GM23338 (cell line): Measurements from ENCODE around the gene SYNGR4. TPM values are rescaled to one million over a fixed set of nuclear protein-coding genes. Genes with fewer than 3 reads are reported as not detected.
"Not testable (repeated sequence)": the region's sequence is repeated elsewhere in the genome, so short reads cannot be mapped to it uniquely, and the experiment has no call there.

ENCODE experiments used
- ATAC-seq: fragments of 200-7000 bp; cut with Tn5 transposase; 3 replicates; pipeline ENCODE4 v1.9.1; 2020
- DNase-seq: peaks from one replicate; pipeline ENCODE4 v3.0.0-alpha.2; 2015; ENCODE audit warnings: low spot score
- H2AFZ ChIP-seq: fragments of 200-600 bp; sonication (generic); 2 replicates; pipeline ENCODE4 v1.8.0; 2016; ENCODE audit warnings: antibody characterized with exemption, mild to moderate bottlenecking, moderate library complexity
- H3F3A ChIP-seq: fragments of 200-600 bp; sonication (generic); replicated peaks from 2 replicates; pipeline ENCODE4 v1.8.0; 2017; ENCODE audit warnings: antibody characterized with exemption, mixed run types, low read depth
- H3K27ac ChIP-seq: fragments of 200-600 bp; sonication (generic); 2 replicates; pipeline ENCODE4 v1.6.1; 2016; ENCODE audit warnings: low read depth
- H3K27me3 ChIP-seq: fragments of 200-600 bp; sonication (generic); 2 replicates; pipeline ENCODE4 v1.8.0; 2016; ENCODE audit warnings: mild to moderate bottlenecking, mixed run types, moderate library complexity; ENCODE audit not compliant: insufficient read depth
- H3K36me3 ChIP-seq: fragments of 200-600 bp; sonication (generic); 2 replicates; pipeline ENCODE4 v1.8.0; 2016; ENCODE audit warnings: mild to moderate bottlenecking; ENCODE audit not compliant: insufficient read depth
- H3K4me1 ChIP-seq: fragments of 200-600 bp; sonication (generic); 2 replicates; pipeline ENCODE4 v1.8.0; 2016; ENCODE audit warnings: mild to moderate bottlenecking, moderate library complexity; ENCODE audit not compliant: insufficient read depth
- H3K4me2 ChIP-seq: fragments of 200-600 bp; sonication (generic); 2 replicates; pipeline ENCODE4 v1.7.1; 2017; ENCODE audit warnings: mixed run types
- H3K4me3 ChIP-seq: fragments of 200-600 bp; sonication (generic); 2 replicates; pipeline ENCODE4 v1.6.1; 2016; ENCODE audit warnings: mixed run types
- H3K79me2 ChIP-seq: fragments of 200-600 bp; sonication (generic); replicated peaks from 2 replicates; pipeline ENCODE4 v1.8.0; 2017; ENCODE audit warnings: mild to moderate bottlenecking; ENCODE audit not compliant: insufficient read depth
- H3K9me2 ChIP-seq: fragments of 200-600 bp; sonication (generic); 2 replicates; pipeline ENCODE4 v1.8.0; 2017; ENCODE audit not compliant: insufficient read depth
- H4K20me1 ChIP-seq: fragments of 200-600 bp; sonication (generic); replicated peaks from 2 replicates; pipeline ENCODE4 v1.8.0; 2017; ENCODE audit warnings: mild to moderate bottlenecking; ENCODE audit not compliant: insufficient read depth
- H3K27ac Mint-ChIP-seq: 2 replicates; pipeline ENCODE4 v1.8.0; 2020; ENCODE audit warnings: inconsistent platforms, mild to moderate bottlenecking, moderate library complexity, mixed read lengths
- H3K27me3 Mint-ChIP-seq: 3 replicates; pipeline ENCODE4 v1.8.0; 2022; ENCODE audit warnings: low read depth, mild to moderate bottlenecking, moderate library complexity, mixed read lengths, inconsistent platforms; ENCODE audit not compliant: insufficient read depth, poor library complexity
- H3K36me3 Mint-ChIP-seq: 3 replicates; pipeline ENCODE4 v1.8.0; 2021; ENCODE audit warnings: low read depth, mild to moderate bottlenecking, inconsistent platforms, moderate library complexity, mixed read lengths
- H3K4me1 Mint-ChIP-seq: 3 replicates; pipeline ENCODE4 v1.8.0; 2020; ENCODE audit warnings: mild to moderate bottlenecking, inconsistent platforms, mixed read lengths
- H3K4me3 Mint-ChIP-seq: 3 replicates; pipeline ENCODE4 v1.8.0; 2021; ENCODE audit warnings: moderate library complexity, mild to moderate bottlenecking, inconsistent platforms, mixed read lengths
- H3K9me3 Mint-ChIP-seq: 3 replicates; pipeline ENCODE4 v1.8.0; 2020; ENCODE audit warnings: moderate library complexity, mild to moderate bottlenecking, inconsistent platforms, mixed read lengths
- CREB1 ChIP-seq: fragments of 250-450 bp; sonication (Bioruptor Pico); IDR thresholded peaks from 2 replicates; pipeline ENCODE4 v1.5.0; 2020; ENCODE audit warnings: low read depth, mild to moderate bottlenecking, moderate library complexity
- EZH2phosphoT487 ChIP-seq: fragments of 200-600 bp; sonication (generic); IDR thresholded peaks from one replicate; pipeline ENCODE4 v1.8.1; 2018; ENCODE audit warnings: antibody characterized with exemption; ENCODE audit not compliant: unreplicated experiment
- JUNB ChIP-seq: IDR thresholded peaks from one replicate; pipeline ENCODE4 v1.6.1; 2016; ENCODE audit warnings: antibody characterized with exemption; ENCODE audit not compliant: unreplicated experiment
- NANOG ChIP-seq: IDR thresholded peaks from 2 replicates; pipeline ENCODE4 v1.6.1; 2016; ENCODE audit warnings: antibody characterized with exemption, borderline replicate concordance
- POLR2AphosphoS5 ChIP-seq: IDR thresholded peaks from 2 replicates; pipeline ENCODE4 v1.6.1; 2016; ENCODE audit warnings: antibody characterized with exemption, low read depth
- REST ChIP-seq: IDR thresholded peaks from one replicate; pipeline ENCODE4 v1.6.1; 2018; ENCODE audit warnings: antibody characterized with exemption; ENCODE audit not compliant: unreplicated experiment
- ZNF331 ChIP-seq: fragments of 250-450 bp; sonication (Bioruptor Pico); IDR thresholded peaks from 2 replicates; pipeline ENCODE4 v1.5.0; 2020; ENCODE audit warnings: low read depth, mild to moderate bottlenecking, moderate library complexity
- polyA plus RNA-seq: library from polyadenylated mRNA; unstranded; fragments of >200 nt; fragmentation: Nextera tagmentation; extraction: Ambion mirVana; gene quantifications from 2 replicates; pipeline ENCODE4 v1.2.1, GENCODE V29; 2016
- total RNA-seq: library from RNA; depleted of rRNA; stranded (reverse); fragments of >200 nt; shearing (Covaris generic); gene quantifications from 2 replicates; pipeline ENCODE4 v1.2.3, GENCODE V29; 2014
- TF ChIP-seq, protein P1 (sequence below): IDR thresholded peaks from 2 replicates; pipeline ENCODE4 v1.6.1; 2016; ENCODE audit warnings: antibody characterized with exemption
- TF ChIP-seq, protein P2 (sequence below): fragments of 250-450 bp; sonication (Bioruptor Pico); IDR thresholded peaks from 2 replicates; pipeline ENCODE4 v1.5.0; 2020; ENCODE audit warnings: mild to moderate bottlenecking, moderate library complexity

Gene SYNGR4
- total and polyA plus RNA-seq, 2 experiments from 2014 or later = not detected

- TF ChIP-seq ZNF331 (CRISPR knock-in tag) = no peak
- TF ChIP-seq CREB1 (CRISPR knock-in tag) = no peak
Observed at GRCh38 chr19:48315712-48316111, 48.5 kb upstream of the SYNGR4 start (continued).

DNA sequence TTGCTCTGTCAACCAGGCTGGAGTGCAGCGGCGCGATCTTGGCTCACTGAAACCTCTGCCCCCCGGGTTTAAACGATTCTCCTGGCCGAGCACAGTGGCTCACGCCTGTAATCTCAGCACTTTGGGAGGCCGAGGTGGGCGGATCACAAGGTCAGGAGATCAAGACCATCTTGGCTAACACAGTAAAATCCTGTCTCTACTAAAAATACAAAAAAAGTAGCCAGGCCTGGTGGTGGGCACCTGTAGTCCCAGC, 46.5 kb upstream of the SYNGR4 start:
- H4K20me1 ChIP-seq, H3K36me3 ChIP-seq, H3K27ac Mint-ChIP-seq, H3K27ac ChIP-seq, H3K79me2 ChIP-seq, H3K9me2 ChIP-seq, H3K27me3 ChIP-seq, H3K4me2 ChIP-seq, H3K9me3 Mint-ChIP-seq, H3K4me3 ChIP-seq, H3K27me3 Mint-ChIP-seq, ATAC-seq, H2AFZ ChIP-seq, DNase-seq, H3K4me3 Mint-ChIP-seq, H3K36me3 Mint-ChIP-seq: not testable (repeated sequence)
- 0 out of 2 replicates have a peak, but pooled peaks cover 10% of the 10 kb centered on the region for H3F3A ChIP-seq
- peaks cover 12% of the 10 kb centered on the region for H3K4me1 ChIP-seq
- peaks cover 16% of the 10 kb centered on the region for H3K4me1 Mint-ChIP-seq

DNA sequence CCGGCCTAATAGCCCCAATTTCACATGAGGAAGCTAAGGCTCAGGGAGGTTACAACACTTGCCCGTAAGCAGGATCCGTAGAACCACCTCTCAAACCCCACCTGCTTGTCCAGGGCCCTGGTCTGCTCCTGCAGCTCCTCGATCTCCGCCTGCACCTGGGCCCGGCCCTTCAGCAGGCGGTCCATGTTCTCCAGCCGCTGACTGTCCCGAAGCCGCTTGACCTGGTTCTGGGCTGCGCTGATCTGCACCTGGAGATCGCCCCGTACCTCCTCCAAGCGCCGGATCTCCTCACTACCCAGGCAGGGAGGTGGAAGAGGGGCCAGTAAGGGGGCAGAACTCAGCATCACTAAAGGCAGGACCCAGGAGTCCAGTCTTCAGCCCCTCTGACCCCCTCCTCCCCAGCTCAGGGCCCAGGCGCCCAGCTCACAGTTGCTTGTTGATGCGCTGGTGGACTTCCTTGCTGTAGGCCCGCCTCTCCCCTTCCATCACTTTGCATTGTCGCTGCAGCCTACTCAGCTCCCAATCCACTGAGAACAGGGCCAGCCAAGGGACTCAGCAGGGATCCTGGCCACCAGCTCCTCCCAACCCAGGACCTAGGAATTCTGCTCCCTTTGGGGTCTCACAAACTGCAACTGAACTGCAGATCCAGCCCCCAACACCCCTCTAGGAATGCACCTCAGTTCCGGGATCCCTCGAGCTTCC, 45.7 kb upstream of the SYNGR4 start:
- H3K27ac ChIP-seq = no peak overlapping the region
- Mint-ChIP-seq H3K27me3 (peaks cover 10% of the 10 kb centered on the region), H3K36me3 (no peaks in the 10 kb centered on the region; the same call in 2 of the 3 replicates), H3K4me3 (no peak overlapping the region), H3K27ac (no peak overlapping the region), H3K4me1 (peaks cover 19% of the 10 kb centered on the region), H3K9me3 (no peaks in the 10 kb centered on the region)
- ATAC-seq (no peak), DNase-seq (no peak)
- H3F3A ChIP-seq = 0 out of 2 replicates have a peak, but pooled peaks cover 11% of the 10 kb centered on the region
- H2AFZ ChIP-seq = peak overlapping the region; percentile 43; the same call in 1 of the 2 replicates
- H3K27me3 ChIP-seq = peaks cover 8% of the 10 kb centered on the region; the same call in 1 of the 2 replicates
- peaks cover 12% of the 10 kb centered on the region for H3K4me1 ChIP-seq
- no peaks in the 10 kb centered on the region for H4K20me1 ChIP-seq
- no peaks in the 10 kb centered on the region for H3K79me2 ChIP-seq
- H3K4me2 ChIP-seq = no peak overlapping the region
- H3K9me2 ChIP-seq = no peaks in the 10 kb centered on the region
- H3K4me3 ChIP-seq = no peak overlapping the region
- no peaks in the 10 kb centered on the region for H3K36me3 ChIP-seq
- TF ChIP-seq, protein P1, sequence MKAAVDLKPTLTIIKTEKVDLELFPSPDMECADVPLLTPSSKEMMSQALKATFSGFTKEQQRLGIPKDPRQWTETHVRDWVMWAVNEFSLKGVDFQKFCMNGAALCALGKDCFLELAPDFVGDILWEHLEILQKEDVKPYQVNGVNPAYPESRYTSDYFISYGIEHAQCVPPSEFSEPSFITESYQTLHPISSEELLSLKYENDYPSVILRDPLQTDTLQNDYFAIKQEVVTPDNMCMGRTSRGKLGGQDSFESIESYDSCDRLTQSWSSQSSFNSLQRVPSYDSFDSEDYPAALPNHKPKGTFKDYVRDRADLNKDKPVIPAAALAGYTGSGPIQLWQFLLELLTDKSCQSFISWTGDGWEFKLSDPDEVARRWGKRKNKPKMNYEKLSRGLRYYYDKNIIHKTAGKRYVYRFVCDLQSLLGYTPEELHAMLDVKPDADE = no peak
- TF ChIP-seq EZH2phosphoT487 (no peak), JUNB (no peak), POLR2AphosphoS5 (no peak), ZNF331 (CRISPR knock-in tag) (no peak), NANOG (no peak), REST (no peak), CREB1 (CRISPR knock-in tag) (no peak)
- TF ChIP-seq, protein P2, sequence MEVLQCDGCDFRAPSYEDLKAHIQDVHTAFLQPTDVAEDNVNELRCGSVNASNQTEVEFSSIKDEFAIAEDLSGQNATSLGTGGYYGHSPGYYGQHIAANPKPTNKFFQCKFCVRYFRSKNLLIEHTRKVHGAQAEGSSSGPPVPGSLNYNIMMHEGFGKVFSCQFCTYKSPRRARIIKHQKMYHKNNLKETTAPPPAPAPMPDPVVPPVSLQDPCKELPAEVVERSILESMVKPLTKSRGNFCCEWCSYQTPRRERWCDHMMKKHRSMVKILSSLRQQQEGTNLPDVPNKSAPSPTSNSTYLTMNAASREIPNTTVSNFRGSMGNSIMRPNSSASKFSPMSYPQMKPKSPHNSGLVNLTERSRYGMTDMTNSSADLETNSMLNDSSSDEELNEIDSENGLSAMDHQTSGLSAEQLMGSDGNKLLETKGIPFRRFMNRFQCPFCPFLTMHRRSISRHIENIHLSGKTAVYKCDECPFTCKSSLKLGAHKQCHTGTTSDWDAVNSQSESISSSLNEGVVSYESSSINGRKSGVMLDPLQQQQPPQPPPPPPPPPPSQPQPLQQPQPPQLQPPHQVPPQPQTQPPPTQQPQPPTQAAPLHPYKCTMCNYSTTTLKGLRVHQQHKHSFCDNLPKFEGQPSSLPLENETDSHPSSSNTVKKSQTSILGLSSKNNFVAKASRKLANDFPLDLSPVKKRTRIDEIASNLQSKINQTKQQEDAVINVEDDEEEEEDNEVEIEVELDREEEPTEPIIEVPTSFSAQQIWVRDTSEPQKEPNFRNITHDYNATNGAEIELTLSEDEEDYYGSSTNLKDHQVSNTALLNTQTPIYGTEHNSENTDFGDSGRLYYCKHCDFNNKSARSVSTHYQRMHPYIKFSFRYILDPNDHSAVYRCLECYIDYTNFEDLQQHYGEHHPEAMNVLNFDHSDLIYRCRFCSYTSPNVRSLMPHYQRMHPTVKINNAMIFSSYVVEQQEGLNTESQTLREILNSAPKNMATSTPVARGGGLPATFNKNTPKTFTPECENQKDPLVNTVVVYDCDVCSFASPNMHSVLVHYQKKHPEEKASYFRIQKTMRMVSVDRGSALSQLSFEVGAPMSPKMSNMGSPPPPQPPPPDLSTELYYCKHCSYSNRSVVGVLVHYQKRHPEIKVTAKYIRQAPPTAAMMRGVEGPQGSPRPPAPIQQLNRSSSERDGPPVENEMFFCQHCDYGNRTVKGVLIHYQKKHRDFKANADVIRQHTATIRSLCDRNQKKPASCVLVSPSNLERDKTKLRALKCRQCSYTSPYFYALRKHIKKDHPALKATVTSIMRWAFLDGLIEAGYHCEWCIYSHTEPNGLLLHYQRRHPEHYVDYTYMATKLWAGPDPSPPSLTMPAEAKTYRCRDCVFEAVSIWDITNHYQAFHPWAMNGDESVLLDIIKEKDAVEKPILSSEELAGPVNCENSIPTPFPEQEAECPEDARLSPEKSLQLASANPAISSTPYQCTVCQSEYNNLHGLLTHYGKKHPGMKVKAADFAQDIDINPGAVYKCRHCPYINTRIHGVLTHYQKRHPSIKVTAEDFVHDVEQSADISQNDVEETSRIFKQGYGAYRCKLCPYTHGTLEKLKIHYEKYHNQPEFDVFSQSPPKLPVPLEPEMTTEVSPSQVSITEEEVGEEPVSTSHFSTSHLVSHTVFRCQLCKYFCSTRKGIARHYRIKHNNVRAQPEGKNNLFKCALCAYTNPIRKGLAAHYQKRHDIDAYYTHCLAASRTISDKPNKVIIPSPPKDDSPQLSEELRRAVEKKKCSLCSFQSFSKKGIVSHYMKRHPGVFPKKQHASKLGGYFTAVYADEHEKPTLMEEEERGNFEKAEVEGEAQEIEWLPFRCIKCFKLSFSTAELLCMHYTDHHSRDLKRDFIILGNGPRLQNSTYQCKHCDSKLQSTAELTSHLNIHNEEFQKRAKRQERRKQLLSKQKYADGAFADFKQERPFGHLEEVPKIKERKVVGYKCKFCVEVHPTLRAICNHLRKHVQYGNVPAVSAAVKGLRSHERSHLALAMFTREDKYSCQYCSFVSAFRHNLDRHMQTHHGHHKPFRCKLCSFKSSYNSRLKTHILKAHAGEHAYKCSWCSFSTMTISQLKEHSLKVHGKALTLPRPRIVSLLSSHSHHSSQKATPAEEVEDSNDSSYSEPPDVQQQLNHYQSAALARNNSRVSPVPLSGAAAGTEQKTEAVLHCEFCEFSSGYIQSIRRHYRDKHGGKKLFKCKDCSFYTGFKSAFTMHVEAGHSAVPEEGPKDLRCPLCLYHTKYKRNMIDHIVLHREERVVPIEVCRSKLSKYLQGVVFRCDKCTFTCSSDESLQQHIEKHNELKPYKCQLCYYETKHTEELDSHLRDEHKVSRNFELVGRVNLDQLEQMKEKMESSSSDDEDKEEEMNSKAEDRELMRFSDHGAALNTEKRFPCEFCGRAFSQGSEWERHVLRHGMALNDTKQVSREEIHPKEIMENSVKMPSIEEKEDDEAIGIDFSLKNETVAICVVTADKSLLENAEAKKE = no peak
